ENCODE results near the gene WDR70. TPM values are rescaled to one million over a fixed set of nuclear protein-coding genes. Genes with fewer than 3 reads are reported as not detected.

WDR70 gene
- polyA plus RNA-seq, 1 of the 3 experiments (the other 2 are of a cell fraction): 14.2 TPM

- POLR2A ChIA-PET: no interaction called here
- Histone ChIP-seq H3K4me3 (ENCODE audit: low read depth in 2 of 2, low read length in 1 of 2) (no peak overlapping the region), H4K20me1 (ENCODE audit: insufficient read depth) (no peaks in the 10 kb centered on the region), H3K9me3 (no peaks in the 10 kb centered on the region), H3K9me2 (no peaks in the 10 kb centered on the region), H2AFZ (ENCODE audit: low read depth) (no peak overlapping the region), H3K27me3 (ENCODE audit: insufficient read depth) (no peaks in the 10 kb centered on the region), H3K36me3 (replicated peaks in 1 of 2; ENCODE audit: control insufficient read depth in 1 of 2, insufficient read depth in 2 of 2, low read length in 1 of 2) (peaks cover 0 to 3% of the 10 kb centered on the region in 2 experiments), H3K4me2 (no peak overlapping the region), H3K27ac (ENCODE audit: low read depth in 2 of 2, low read length in 1 of 2) (no peak overlapping the region), H3K9ac (no peak overlapping the region), H3F3A (replicated peaks; ENCODE audit: insufficient read depth) (peaks cover 3% of the 10 kb centered on the region), H3K4me1 (ENCODE audit: control insufficient read depth in 1 of 2, insufficient read depth in 2 of 2, low read depth in 1 of 2, low read length in 1 of 2) (no peaks in the 10 kb centered on the region), H3K79me2 (ENCODE audit: insufficient read depth) (no peaks in the 10 kb centered on the region)
- TF ChIP-seq CHD2 (IDR thresholded peaks at IDR 0.05; ENCODE audit: low read length, partially characterized antibody) (no peak), FOXJ3 (CRISPR knock-in tag; IDR thresholded peaks at IDR 0.05) (no peak), RCOR1 (IDR thresholded peaks at IDR 0.05; ENCODE audit: low read length) (no peak), FOXM1 (IDR thresholded peaks at IDR 0.05; ENCODE audit: low read depth) (no peak)
- 92% methylated on average over 11 of the region's 13 CpGs for WGBS (ENCODE audit: low lambda C conversion rate)
- DNase-seq: no peak
- CTCF ChIA-PET: no interaction called here
Measured at GRCh38 chr5:37532976-37533740, 154.0 kb downstream of the WDR70 start.

- no peaks in the 10 kb centered on the region for H3K9me3 ChIP-seq
- H3K9me2 ChIP-seq: no peaks in the 10 kb centered on the region
- H4K20me1 ChIP-seq (ENCODE audit: insufficient read depth): no peaks in the 10 kb centered on the region
- H3K9ac ChIP-seq: no peak overlapping the region
- no peaks in the 10 kb centered on the region for H3K79me2 ChIP-seq (ENCODE audit: insufficient read depth)
- H3F3A ChIP-seq (replicated peaks; ENCODE audit: insufficient read depth): peaks cover 3% of the 10 kb centered on the region
- no peaks in the 10 kb centered on the region for H3K4me1 ChIP-seq (ENCODE audit: control insufficient read depth in 1 of 2, insufficient read depth in 2 of 2, low read depth in 1 of 2, low read length in 1 of 2)
- H3K36me3 ChIP-seq (replicated peaks in 1 of 2; ENCODE audit: control insufficient read depth in 1 of 2, insufficient read depth in 2 of 2, low read length in 1 of 2): peaks cover 0 to 3% of the 10 kb centered on the region in 2 experiments
- no peak overlapping the region for H3K4me2 ChIP-seq
- H3K27ac ChIP-seq (ENCODE audit: low read depth in 2 of 2, low read length in 1 of 2): no peak overlapping the region
- ChIA-PET POLR2A (no interaction called here), CTCF (no interaction called here)
- WGBS (ENCODE audit: low lambda C conversion rate): 82% methylated on average over 5 of the region's 6 CpGs
- no peak overlapping the region for H3K4me3 ChIP-seq (ENCODE audit: low read depth in 2 of 2, low read length in 1 of 2)
- H2AFZ ChIP-seq (ENCODE audit: low read depth): no peak overlapping the region
- TF ChIP-seq SIN3A (IDR thresholded peaks at IDR 0.05; ENCODE audit: borderline replicate concordance, low read depth, low read length): no peak
- TF ChIP-seq RCOR1 (IDR thresholded peaks at IDR 0.05; ENCODE audit: low read length): no peak
- TF ChIP-seq, protein P1, sequence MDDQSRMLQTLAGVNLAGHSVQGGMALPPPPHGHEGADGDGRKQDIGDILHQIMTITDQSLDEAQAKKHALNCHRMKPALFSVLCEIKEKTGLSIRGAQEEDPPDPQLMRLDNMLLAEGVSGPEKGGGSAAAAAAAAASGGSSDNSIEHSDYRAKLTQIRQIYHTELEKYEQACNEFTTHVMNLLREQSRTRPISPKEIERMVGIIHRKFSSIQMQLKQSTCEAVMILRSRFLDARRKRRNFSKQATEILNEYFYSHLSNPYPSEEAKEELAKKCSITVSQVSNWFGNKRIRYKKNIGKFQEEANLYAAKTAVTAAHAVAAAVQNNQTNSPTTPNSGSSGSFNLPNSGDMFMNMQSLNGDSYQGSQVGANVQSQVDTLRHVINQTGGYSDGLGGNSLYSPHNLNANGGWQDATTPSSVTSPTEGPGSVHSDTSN (IDR thresholded peaks at IDR 0.05): no peak
- TF ChIP-seq TCF12 (IDR thresholded peaks at IDR 0.05): no peak
- no peak for DNase-seq
- no peaks in the 10 kb centered on the region for H3K27me3 ChIP-seq (ENCODE audit: insufficient read depth)
Measured at GRCh38 chr5:37533851-37534250, 154.7 kb downstream of the WDR70 start.

DNA sequence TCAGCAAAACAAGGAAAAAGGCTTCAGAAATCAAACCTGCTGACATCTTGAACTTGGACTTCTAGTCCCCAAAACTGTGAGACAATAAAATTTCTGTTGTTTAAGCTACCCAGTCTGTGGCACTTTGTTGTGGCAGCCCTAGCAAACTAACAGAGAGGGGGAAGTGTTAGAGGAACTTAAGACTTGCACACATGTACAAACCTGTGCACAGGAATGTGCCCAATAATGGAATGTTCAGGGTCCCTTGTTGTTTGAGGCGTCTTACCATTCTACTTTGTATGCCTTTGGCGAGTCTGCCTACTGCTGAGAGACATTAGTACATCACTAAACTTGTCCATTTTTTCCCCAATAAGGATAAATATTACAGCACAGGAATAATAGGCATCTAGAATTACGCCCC, 160.3 kb downstream of the WDR70 start:
- no peaks in the 10 kb centered on the region; a peak in 1 of 4 replicates for H3K4me1 ChIP-seq (ENCODE audit: control insufficient read depth in 1 of 2, insufficient read depth in 2 of 2, low read depth in 1 of 2, low read length in 1 of 2)
- H3K9ac ChIP-seq: no peak overlapping the region
- H3K9me3 ChIP-seq: no peaks in the 10 kb centered on the region
- H3K79me2 ChIP-seq (ENCODE audit: insufficient read depth): no peaks in the 10 kb centered on the region
- POLR2A ChIA-PET: no interaction called here
- H3K27ac ChIP-seq (ENCODE audit: low read depth in 2 of 2, low read length in 1 of 2): no peak overlapping the region
- 92% methylated on average over 3 of the region's 3 CpGs for WGBS (ENCODE audit: low lambda C conversion rate)
- peaks cover 2 to 3% of the 10 kb centered on the region in 2 experiments for H3K36me3 ChIP-seq (replicated peaks in 1 of 2; ENCODE audit: control insufficient read depth in 1 of 2, insufficient read depth in 2 of 2, low read length in 1 of 2)
- peaks cover 3% of the 10 kb centered on the region for H3F3A ChIP-seq (replicated peaks; ENCODE audit: insufficient read depth)
- no peak for DNase-seq
- TF ChIP-seq RCOR1 (IDR thresholded peaks at IDR 0.05; ENCODE audit: low read length): no peak
- TF ChIP-seq, protein P2, sequence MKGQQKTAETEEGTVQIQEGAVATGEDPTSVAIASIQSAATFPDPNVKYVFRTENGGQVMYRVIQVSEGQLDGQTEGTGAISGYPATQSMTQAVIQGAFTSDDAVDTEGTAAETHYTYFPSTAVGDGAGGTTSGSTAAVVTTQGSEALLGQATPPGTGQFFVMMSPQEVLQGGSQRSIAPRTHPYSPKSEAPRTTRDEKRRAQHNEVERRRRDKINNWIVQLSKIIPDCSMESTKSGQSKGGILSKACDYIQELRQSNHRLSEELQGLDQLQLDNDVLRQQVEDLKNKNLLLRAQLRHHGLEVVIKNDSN (IDR thresholded peaks at IDR 0.05; ENCODE audit: borderline replicate concordance, low read depth): no peak
- TF ChIP-seq YY1 (IDR thresholded peaks at IDR 0.05; ENCODE audit: low read depth): no peak
- TF ChIP-seq CHD2 (IDR thresholded peaks at IDR 0.05; ENCODE audit: low read length, partially characterized antibody): no peak
- TF ChIP-seq GATA2 (CRISPR knock-in tag; IDR thresholded peaks at IDR 0.05): no peak
- no peak for TF ChIP-seq POLR2AphosphoS5 (IDR thresholded peaks at IDR 0.05; ENCODE audit: low read depth, low read length)
- TF ChIP-seq NRF1 (IDR thresholded peaks at IDR 0.05; ENCODE audit: low read depth, low read length): no peak
- no peak for TF ChIP-seq RAD21 (IDR thresholded peaks at IDR 0.05; ENCODE audit: low read length)
- TF ChIP-seq GABPA (IDR thresholded peaks at IDR 0.05; ENCODE audit: low read depth): no peak
- no peak overlapping the region for H2AFZ ChIP-seq (ENCODE audit: low read depth)
- CTCF ChIA-PET: interaction anchor here (0.7 kb wide), 1 partner anchor 11 kb away, joined by 3 read pairs; no protein-coding TSS in a partner anchor
- H3K4me2 ChIP-seq: no peak overlapping the region
- H4K20me1 ChIP-seq (ENCODE audit: insufficient read depth): no peaks in the 10 kb centered on the region
- no peaks in the 10 kb centered on the region for H3K9me2 ChIP-seq
- no peak overlapping the region for H3K4me3 ChIP-seq (ENCODE audit: low read depth in 2 of 2, low read length in 1 of 2)
- H3K27me3 ChIP-seq (ENCODE audit: insufficient read depth): no peaks in the 10 kb centered on the region
